GM21423 (cell line): ENCODE results near the gene CRYAB.
"Not testable (repeated sequence)": the region's sequence is repeated elsewhere in the genome, so short reads cannot be mapped to it uniquely, and the experiment has no call there.

ENCODE experiments used
- ATAC-seq: cut with Tn5 transposase; IDR thresholded peaks from one replicate; pipeline ENCODE4 v1.9.1; 2021; ENCODE audit warnings: mild to moderate bottlenecking, moderate library complexity; ENCODE audit not compliant: unreplicated experiment

CRYAB gene

GRCh38 chr11:111909378-111909777 lies 2.2 kb downstream of the CRYAB start:
- no peak for ATAC-seq

DNA sequence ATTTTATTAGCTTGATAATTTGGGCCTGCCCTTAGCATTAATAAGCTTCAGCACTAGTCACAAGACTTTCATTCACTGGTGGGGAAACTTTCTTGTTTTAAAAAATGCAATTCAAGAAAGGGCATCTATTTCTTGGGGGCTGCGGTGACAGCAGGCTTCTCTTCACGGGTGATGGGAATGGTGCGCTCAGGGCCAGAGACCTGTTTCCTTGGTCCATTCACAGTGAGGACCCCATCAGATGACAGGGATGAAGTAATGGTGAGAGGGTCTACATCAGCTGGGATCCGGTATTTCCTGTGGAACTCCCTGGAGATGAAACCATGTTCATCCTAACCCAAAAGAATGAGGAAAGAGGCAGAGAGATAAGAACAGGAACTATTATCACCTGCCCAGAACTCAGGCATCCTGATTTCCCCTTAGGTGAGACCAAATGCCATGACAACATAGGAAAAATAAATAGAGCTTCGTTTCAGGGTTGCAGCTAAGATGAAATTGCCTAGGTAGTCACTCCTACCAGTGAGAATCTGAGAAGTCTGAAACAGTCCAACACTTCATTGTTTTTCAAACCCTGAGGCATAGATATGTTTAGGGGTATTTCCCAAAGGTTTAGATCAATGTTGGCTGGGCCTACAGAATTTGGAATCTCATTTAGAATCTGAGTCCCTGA lies 2.8 kb downstream of the CRYAB start:
- ATAC-seq: no peak

DNA sequence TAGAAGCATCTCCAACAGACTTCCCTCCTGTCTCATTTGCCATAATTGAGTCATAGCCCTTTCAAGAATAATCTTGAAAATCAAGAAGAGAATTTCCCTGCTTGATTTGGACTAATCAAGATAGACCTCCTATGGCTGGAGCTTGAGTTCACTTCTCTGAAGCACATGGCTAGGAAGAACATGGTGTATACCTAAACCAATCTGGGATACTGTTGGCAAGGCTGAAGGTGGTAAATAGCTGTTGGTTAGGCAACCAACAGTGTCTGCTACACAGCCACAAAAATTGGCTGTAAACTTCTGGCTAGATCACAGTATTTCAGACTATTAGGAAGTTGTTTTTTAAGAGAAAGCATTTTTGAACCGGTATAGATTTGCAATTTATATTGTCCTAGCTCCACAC lies 4.9 kb downstream of the CRYAB start:
- ATAC-seq: no peak

- no peak for ATAC-seq
Observed at GRCh38 chr11:111905411-111905810, 6.2 kb downstream of the CRYAB start.

- no peak for ATAC-seq
Observed at GRCh38 chr11:111886844-111887243, 24.7 kb downstream of the CRYAB start.

GRCh38 chr11:111886032-111886431 lies 25.5 kb downstream of the CRYAB start:
- no peak for ATAC-seq

DNA sequence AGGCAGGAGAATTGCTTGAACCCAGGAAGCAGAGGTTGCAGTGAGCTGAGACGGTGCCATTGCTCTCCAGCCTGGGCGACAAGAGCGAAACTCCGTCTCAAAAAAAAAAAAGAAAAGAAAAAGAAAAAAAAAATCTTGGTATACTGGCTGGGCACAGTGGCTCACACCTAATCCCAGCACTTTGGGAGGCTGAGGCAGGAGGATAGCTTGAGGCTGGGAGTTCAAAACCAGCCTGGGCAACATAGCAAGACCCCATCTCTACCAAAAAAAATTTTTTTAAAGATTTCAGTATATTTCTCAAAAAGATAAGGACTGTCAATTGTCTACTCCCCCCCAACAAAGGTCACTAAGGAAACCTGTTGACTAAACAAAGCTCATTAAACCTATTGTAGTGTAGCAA lies 26.5 kb downstream of the CRYAB start:
- not testable (repeated sequence) for ATAC-seq

GRCh38 chr11:111882202-111882601 lies 29.4 kb downstream of the CRYAB start:
- ATAC-seq: no peak

DNA sequence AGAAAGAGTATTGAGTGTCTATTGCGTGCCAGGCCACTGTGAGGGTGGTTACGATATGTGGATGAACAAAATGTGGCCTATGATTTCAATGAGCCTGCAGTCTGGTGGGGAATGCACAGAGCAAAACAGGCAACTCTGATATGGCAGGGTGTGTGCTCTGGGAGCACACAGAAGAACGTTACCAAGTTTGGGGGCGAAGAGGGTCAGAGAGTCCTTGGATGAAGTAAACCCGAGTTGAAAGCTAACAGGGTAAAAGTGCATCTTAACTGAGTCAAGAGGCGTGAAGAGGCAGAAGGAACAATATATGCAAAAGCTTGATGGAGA lies 32.0 kb downstream of the CRYAB start:
- ATAC-seq: no peak

DNA sequence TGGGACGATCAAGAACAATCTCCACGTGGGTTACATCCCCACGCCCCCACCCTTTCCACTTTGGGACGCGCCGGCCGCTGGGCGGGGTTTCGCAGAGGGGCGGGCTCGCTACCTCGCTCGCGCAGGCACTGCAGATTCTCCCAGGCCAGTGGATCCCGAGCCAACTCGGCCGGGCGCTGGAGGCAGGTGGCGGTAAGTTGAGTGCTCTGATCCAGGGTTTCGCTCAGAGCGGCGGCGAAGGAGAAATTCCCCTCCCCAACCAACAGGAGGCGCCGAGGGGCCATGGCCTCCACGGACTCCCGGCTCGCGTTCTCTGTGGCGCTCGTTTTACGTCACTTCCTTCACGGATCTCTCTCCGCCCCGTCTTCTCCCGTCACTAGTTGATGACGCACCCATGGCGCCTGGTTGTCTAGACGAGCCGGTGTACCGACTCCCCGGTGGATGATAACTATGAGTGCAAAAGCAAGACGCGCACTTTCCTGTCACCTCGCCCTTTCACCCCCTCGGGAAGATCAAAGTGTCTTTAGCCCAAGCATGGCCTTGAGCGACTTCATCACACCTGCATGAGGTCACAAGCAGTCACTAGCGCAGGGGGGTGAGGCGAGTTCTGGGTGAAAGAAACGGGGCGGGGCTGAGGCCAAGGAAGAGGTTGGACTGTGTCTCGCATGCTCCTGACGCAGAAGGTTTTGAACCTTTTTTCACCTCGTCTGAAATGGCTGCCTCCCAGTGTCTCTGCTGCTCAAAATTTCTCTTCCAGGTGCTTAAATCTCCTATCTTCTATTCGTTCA lies 32.5 kb downstream of the CRYAB start, which contains the start of the genes CFAP68 and FDXACB1:
CFAP68 (plus strand) TSS at position 693 of the 788 bp plus-strand sequence; CDS start at position 713, 20 bp downstream.
FDXACB1 (minus strand) TSS at position 317 of the 788 bp plus-strand sequence; CDS start at position 284, 33 bp downstream.
- peak; percentile 90 for ATAC-seq

GRCh38 chr11:111878385-111878848 lies 33.2 kb downstream of the CRYAB start:
- no peak for ATAC-seq

GRCh38 chr11:111871693-111872161 lies 39.8 kb downstream of the CRYAB start:
- ATAC-seq: no peak

DNA sequence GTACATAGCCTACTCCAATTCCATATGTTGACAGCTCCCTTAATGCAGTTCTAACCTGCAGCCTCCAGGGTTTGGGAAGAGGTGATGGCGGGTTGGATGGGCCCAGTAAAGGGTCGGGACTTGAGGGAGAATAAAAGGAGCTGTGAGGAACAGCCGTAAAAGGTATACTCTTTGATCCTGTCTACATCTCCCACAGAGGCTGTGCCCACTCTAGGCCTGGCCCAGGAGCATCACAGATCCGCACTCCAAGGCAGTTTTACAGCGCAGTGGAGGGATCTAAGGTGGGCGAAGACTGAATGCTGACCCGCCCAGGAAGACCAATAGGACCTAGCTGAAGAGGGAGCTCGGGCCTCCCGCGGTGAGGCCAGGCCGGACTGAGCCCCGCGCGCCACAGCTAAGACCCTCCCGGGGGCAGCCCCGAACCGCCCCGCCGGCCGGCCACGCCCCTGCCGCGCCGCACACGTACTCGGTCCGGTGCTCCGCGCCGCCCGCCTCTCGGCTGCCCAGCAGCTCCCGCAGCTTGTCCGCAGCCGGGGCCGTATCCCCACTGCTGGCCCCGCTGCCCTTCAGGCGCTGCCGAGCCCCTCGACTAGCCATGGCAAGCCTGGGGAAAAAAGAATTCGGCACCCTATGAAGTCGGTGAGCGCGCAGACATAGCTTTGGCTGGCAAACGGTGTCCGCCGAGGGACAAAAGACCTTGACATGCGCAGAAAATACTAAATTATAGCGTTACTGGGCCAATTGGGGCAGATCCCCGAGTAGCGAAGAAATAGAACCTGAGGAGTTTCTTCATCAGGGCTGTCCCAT lies 40.5 kb downstream of the CRYAB start, which contains the start of gene ALG9:
ALG9 (minus strand) TSS at position 696 of the 807 bp plus-strand sequence; CDS start at position 597, 99 bp downstream.
- peak; percentile 89 for ATAC-seq

DNA sequence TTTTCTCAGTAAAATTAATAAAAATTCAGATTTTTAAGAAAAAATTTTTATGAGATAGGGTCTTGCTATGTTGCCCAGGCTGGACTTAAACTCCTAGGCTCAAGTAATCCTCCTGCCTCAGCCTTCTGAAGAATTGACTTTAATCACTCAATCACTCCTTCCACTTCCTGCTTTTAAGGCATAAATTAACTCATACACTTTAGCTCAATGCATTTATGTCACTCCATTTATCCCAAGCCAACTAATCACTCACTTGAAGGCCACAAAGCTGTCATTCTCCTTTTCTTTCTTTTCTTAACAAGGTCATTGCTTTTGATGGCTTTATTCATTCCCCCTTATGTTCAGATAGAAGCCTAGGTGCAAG lies 41.1 kb downstream of the CRYAB start:
- ATAC-seq: peak; percentile 17

DNA sequence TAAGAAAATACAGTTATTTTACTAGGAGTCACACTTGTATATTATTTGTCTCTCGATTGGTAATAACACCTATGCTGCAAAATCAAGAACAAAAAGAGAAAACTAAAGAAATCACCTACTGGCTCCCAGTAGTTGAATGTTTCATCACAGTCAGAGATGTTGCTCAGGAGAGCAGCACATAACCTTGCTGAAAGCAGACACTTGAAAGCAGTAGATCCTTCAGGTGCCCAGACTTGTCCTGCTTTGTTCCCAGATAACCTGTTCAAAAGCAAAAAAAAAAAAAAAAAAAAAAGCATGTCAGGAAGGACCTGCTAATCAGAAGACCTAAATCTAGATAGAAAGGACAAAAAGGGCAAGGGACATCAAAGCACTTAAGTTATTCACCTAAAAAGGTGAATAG lies 41.5 kb downstream of the CRYAB start:
- no peak for ATAC-seq

- no peak for ATAC-seq
Observed at GRCh38 chr11:111860257-111860656, 51.3 kb downstream of the CRYAB start.
